Gastroesophageal sphincter (tissue), 3 donors: ENCODE data around the gene GPR82.

Experiments
- POLR2AphosphoS5 ChIP-seq: sonication (generic); formaldehyde crosslinking; IDR thresholded peaks from one replicate; pipeline ENCODE4 v1.6.1; 2017; ENCODE audit warnings: antibody characterized with exemption
- TF ChIP-seq, protein P1 (sequence below), 4 experiments: fragments of 200-600 bp in 2 of 4; fragments of 450-650 bp in 2 of 4; sonication (generic) in 1 of 4; IDR thresholded peaks; one replicate each; pipeline ENCODE4 v1.5.1; 2017 to 2019; ENCODE audit warnings: antibody characterized with exemption in 4 of 4, mild to moderate bottlenecking in 2 of 4, moderate library complexity in 2 of 4

DNA sequence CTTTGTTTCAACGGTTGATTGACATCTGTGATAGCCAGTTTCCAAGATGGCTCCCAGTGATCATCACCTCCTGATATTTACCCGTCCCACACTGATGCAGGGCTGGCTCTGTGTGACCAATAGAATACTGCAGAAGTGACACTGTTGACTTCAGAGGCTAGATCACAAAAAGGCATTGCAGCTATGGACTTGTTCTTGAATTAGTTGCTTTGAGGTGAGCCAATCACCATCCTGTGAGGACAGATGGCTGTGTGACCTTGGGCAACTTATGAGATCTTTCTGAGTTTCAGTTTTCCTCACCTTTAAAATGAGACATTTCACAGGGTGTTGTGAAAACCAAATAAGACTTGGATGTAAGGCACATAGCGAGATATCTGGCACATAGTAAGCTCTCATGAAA, 1.8 kb upstream of the GPR82 start:
- TF ChIP-seq, protein P1, sequence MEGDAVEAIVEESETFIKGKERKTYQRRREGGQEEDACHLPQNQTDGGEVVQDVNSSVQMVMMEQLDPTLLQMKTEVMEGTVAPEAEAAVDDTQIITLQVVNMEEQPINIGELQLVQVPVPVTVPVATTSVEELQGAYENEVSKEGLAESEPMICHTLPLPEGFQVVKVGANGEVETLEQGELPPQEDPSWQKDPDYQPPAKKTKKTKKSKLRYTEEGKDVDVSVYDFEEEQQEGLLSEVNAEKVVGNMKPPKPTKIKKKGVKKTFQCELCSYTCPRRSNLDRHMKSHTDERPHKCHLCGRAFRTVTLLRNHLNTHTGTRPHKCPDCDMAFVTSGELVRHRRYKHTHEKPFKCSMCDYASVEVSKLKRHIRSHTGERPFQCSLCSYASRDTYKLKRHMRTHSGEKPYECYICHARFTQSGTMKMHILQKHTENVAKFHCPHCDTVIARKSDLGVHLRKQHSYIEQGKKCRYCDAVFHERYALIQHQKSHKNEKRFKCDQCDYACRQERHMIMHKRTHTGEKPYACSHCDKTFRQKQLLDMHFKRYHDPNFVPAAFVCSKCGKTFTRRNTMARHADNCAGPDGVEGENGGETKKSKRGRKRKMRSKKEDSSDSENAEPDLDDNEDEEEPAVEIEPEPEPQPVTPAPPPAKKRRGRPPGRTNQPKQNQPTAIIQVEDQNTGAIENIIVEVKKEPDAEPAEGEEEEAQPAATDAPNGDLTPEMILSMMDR (IDR thresholded peaks at IDR 0.05) = no peak
- no peak for TF ChIP-seq POLR2AphosphoS5
